ENCODE results near the gene DOCK3. TPM values are rescaled to one million over a fixed set of nuclear protein-coding genes. Genes with fewer than 3 reads are reported as not detected.
"Not testable (repeated sequence)": the region's sequence is repeated elsewhere in the genome, so short reads cannot be mapped to it uniquely, and the experiment has no call there.

The DOCK3 gene
- total RNA-seq, 1 donor from 2014 or later: 1.3 TPM

DNA sequence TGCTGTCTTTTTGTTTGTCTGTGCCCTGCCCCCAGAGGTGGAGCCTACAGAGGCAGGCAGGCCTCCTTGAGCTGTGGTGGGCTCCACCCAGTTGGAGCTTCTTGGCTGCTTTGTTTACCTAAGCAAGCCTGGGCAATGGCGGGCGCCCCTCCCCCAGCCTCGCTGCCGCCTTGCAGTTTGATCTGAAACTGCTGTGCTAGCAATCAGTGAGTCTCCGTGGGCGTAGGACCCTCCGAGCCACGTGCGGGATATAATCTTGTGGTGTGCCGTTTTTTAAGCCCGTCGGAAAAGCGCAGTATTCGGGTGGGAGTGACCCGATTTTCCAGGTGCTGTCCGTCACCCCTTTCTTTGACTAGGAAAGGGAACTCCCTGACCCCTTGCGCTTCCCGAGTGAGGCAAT, 303.9 kb downstream of the DOCK3 start:
- DNase-seq (ENCODE audit: low read depth): not testable (repeated sequence)

DNA sequence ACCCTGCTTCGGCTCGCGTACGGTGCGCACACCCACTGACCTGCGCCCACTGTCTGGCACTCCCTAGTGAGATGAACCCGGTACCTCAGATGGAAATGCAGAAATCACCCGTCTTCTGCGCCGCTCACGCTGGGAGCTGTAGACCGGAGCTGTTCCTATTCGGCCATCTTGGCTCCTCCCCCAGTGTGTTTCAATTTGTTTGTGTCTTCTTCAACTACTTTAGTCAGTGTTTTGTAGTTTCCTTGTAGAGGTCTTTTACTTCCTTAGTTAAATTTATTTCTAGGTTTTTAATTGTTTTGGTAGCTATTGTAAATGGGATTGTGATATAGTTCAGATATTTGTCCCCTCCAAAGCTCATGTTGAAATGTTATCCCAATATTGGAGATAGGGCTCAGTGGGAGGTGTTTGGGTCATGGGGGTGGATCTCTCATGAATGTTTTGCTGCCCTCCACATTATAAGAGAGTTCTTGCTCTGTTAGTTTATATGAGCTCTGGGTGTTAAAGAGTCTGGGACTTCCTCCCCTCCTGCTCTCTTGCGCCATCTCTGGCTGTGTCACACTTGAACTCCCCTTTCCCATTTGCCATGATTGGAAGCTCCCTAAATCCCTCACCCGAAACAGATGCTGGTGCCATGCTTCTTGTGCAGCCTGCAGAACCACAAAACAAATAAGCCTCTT, 304.4 kb downstream of the DOCK3 start:
- DNase-seq (ENCODE audit: low read depth): no peak

DNA sequence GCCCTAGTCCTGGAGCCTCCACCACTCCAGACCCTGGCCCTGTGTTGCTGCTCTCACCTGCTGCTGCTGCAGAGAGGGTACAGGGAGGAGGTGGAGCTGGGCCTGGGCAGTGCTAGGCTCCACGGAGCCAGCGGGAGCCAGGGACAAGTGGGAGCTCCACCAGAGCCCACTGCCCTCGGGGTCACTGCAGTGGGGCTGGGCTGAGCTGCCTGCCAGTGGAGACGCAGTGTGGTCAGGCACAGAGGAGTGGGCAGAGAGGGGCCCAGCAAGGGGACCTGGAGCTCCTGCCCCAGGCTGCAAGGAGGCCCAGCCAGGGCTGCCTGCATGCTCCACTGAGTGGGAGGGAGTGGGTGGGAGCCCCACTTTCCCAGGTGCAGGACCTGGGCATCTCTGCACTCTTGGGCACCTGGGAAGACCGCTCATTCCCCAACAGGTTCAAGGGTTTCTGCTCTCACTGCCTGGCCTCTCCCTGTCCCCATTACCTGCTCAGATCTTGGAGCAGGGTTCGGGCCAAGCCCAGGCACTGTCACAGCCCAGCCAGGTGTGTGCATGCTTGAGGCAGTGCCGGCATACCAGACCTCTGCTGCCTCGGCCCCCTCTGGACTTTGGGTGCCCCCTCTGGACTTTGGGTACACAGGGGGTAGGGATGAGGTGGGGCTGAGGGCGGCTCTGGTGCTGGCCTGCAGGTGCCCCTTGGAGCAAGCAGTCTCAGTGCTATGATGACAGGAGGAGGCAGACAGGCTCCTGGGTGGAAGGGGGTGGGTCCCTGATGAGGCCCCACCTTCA, 308.0 kb downstream of the DOCK3 start:
- no peak for DNase-seq (ENCODE audit: low read depth)

DNA sequence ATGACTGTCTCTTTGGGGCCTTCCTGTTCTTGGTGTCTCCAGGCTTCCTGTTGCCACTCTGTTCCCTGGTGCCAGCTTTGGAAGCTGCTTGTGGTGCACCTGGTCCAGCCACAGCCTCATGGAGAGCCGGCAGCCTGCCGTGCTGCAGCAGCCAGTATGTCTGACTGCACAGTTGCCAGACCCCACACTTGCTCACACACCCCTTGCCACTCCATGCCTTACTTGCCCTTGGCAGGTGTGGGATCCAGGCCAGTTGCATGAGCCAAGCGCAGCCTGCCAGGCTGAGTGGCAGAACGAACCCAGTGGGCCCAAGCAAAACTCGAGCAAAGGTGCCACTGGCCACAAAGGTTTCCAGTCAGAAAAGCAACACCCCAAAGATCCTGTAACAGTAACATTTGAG, 309.2 kb downstream of the DOCK3 start:
- DNase-seq (ENCODE audit: low read depth): no peak

DNA sequence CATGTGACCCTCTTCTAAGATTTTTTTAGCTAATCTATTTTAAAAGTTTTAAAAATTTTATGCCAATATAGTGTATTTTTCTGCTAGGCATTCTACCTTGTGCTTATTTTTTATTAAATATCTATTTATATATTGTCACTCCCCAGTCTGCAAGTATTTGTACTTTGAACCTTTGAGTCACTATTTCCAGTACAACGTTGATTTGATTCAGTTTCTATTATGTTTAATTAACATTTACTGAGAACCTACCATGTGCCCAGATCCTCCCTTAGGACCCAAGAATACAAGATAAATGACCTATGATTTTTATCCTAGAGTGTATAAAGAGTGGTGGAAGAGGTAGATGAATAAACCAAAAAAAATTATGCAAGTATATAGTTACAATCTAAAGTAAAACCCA, 311.2 kb downstream of the DOCK3 start:
- DNase-seq (ENCODE audit: low read depth): no peak

DNA sequence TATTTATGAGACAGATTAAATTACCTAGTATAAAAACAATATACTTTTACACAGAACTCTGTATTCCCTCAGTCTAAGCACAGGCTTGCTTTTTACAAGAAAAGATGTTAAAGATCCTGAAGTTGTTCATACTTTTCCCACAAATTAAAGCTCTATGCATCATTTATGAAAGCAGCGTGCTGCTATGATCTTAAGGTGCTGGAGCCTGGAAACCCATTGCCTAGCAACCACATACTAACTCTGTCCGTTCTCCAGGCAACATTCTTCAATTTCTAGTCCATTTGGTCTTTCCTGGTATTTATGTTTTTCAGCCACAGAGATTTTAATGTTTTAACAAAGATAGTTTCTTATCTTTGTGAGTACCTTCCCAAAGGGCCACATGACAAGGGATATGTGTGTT, 312.0 kb downstream of the DOCK3 start:
- no peak for DNase-seq (ENCODE audit: low read depth)

DNA sequence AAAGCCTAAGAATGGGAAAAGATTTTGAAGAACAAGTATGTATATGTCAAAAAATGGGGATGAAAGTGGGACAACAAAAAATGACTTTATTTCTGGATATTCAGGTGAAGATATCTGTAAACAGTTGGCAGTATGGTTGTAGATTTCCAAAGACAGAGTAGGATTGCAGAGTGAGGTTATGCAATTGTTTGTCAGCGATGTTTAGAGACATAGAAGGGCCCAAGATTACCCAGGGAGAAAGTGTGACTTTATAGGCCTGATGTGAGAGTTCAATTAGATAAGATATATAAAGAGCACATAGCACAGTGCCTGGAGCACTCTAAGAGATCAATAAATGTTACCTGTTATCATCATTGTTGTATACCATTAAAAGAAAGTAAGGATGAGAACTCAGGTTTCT, 319.8 kb downstream of the DOCK3 start:
- no peak for DNase-seq (ENCODE audit: low read depth)

DNA sequence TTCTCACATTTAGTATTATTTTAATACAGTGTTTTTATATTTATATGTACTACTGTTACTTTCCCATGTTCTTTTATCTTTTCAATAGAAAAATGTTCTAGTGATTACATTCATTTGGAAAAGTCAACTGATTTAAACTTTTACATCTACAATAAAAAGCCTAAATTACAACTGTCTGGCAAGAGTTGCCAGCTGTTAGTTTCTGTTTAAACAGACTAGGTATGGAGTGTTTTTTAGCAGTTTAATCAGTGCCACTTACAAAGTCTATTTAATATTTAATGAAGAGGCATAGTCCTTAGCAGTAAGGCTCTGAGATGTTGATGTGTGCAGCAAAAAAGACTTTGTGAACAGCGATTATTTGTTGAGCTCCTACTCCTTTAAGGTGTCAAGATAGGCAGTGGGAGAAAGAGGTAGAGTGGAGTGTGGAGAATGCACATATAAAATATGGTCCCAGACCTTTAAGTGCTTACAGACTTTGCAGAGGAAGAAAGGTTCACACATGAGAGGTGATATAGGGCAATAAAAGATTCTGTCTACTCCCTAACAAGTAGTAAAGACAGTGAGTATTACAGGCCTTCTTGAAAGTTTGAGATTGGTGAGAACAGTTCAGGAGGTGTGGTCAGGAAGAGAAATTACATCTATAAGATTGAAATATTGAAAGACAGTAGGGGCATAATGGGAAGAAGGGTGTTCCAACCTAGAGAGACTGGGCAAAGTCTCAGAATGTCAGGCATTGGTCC, 320.5 kb downstream of the DOCK3 start:
- DNase-seq (ENCODE audit: low read depth): no peak

DNA sequence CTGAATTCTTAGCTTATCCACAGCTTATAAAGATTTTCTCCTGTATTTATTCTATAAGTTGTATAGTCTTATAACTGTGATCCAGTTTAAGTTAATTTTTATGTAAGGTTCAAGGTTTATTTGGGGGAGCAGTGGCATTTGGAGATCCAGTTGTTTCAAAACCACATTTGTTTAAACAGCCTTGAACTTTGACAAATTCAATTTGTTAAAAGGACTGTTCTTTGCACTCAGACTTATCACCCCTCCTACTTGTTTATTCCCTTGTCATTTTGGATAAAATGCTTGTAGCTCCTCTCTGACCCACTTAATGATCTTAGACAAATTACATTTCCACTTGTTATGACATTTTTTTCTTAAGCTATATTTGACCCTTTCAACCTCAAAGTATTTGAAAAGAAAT, 327.8 kb downstream of the DOCK3 start:
- DNase-seq (ENCODE audit: low read depth): no peak

DNA sequence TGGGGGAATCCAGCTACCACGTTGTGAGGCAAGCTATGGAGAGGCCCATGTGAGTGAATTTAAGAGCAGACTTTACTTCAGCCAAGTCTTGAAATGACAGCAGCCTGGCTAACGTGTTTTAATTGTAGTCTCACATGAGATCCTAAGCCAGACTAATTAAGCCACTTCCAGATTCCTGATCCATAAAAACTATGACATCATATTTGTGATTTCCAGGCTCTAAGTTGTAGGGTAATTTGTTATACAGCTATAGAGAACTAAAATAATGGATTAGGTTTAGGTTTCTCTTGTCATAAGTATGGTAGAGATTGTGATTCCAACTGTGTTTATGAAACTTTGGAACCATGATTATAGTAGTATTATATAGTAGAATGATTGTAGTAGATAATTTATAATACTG, 329.5 kb downstream of the DOCK3 start:
- no peak for DNase-seq (ENCODE audit: low read depth)

DNA sequence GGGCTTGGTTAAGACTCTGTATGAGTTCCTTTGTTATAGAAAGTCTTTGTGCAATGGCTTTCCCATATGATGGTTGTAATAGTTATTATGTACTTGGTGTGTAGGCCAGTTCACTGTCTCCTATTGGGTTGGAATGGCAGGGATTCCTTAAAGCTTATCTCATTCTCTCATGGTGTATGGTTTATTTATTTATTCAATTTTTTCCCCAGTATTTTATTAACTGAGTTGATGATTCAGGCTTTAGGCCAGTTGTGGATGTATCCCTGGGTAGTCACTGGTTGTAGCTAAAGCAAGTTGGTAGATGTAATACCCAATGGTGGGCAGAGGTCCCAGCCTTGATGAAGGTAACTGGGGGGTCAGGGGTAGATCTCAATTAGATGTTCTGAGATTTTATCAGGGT, 349.4 kb downstream of the DOCK3 start:
- no peak for DNase-seq (ENCODE audit: low read depth)

DNA sequence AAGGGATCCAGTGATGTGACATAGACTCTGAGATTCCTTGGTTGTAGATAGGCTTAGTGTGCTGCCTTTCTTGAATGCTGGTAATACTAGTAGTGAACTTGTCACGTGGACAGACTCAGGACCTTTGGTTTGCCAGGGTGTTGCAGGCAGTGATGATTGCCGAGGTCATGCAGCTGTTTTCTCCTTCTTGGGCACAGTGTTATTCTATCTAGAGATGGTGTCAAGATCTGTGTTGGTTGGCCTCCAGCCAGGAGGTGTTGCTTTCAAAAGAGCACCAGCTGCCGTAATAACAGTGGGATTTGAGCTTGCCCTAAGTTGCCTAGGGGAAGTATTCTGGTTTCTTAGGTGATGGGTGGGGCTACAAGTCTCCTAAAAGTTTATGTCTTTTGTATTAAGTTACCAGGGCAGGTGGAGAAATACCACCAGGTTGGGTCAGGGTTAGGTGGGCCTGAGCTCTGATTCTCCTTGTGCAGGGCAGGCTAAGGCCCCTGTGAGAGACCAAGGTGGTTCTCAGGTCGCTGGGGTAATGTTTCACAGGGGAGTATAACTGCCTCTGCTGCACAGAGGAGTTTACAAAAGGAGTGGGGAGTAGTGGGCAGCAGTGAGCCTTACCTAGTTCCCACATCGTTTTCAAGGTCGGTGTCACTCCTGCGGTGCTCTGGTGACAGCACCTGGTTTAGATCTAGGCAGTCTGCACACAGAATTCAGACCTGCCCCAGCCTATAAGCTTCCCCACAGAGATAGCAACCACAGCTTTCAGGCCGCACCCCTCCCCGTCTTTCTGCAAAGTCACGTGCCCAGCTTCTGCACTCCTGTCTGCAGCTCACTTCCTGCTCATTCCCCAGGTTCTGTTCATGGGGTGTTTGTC, 350.3 kb downstream of the DOCK3 start:
- peak; percentile 15 for DNase-seq (ENCODE audit: low read depth)

DNA sequence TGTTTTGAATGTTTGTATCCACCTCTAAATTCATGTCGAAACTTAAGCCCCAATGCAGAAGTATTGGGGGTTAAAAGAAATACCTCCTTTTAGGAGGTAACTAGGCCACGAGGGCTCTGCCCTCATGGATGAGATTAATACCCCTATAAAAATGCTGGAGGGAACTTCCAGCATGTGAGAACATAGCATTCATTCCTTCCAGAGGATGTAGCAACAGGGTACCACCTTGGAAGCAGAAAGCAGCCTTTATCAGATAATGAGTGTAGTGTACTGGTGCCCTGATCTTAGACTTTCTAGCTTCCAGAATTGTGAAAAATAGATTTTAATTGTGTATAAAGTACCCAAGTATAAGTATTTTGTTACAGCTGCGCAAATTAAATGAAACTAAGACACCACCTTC, 356.9 kb downstream of the DOCK3 start:
- DNase-seq (ENCODE audit: low read depth): no peak

DNA sequence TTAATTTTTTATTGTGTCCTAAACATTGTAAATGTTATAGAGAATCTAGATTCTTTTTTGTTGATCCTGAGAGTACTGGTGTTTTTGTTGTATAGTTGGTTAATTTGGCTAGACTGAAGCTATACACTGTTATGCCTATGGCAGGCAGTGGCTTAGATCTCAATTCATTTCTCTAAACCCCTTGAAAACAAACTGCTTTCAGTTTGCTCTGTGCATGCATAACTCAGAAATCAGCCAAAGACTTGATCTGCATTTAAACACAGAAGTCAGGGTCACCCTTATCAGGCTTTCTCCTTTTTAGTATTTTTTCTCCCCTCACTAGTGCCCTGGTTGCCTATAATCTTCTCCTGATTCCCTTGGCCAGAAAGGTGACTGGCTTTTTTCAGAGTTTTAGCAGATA, 360.9 kb downstream of the DOCK3 start:
- DNase-seq (ENCODE audit: low read depth): no peak

DNA sequence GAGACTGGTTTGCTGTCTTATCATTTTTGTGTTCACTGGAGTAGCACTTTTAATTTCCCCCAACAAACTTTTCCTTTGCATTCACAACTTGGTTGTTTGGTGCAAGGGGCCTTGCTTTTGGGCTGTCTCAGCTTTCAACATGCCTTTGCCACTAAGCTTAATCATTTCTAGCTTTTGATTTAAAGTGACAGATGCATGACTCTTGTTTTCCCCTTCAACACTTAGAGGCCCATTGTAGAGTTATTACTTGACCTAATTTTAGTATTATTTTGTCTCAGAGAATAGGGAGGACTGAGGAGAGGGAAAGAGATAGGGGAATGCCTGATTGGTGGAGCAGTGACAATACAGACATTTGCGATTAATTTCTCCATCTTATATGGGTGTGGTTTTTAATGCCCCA, 370.3 kb downstream of the DOCK3 start:
- no peak for DNase-seq (ENCODE audit: low read depth)

DNA sequence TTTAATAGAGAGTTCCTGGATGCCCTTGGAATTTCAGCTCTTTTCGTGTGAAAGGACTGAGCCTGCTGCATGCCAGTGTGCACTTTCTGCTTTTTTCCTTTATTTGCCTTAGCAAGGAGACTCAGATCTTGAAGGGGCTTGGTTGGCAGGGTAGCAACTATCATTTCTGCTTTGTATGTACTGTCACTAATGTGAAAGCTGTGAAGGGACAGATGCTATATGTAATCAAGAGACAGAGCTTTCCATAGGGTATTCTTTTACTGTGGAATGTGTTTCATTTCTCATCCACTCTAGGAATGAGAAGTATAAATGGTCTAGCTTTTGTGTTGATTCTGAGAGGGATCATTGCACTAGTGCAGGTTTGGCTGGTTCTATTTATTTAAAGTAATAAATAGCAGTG, 377.8 kb downstream of the DOCK3 start:
- DNase-seq (ENCODE audit: low read depth): no peak

DNA sequence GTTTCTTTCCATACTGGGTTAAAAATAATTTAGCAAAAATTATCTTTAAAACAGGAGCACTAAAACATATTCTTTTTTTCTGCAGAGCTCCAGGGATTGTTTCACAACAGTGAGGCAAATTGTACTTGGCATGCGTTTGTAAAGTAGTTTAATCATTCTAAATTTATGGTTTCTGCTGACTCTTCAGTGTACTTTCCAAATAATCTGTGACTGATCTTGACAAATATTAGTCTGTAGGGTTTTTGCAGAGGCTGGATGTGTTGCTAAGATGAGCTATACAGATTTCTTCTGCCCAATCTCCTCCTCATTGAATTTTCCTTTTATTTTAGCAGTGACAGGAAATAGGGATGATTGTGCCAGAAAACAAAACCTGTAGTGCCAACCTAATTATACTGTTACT, 382.4 kb downstream of the DOCK3 start:
- DNase-seq (ENCODE audit: low read depth): no peak

DNA sequence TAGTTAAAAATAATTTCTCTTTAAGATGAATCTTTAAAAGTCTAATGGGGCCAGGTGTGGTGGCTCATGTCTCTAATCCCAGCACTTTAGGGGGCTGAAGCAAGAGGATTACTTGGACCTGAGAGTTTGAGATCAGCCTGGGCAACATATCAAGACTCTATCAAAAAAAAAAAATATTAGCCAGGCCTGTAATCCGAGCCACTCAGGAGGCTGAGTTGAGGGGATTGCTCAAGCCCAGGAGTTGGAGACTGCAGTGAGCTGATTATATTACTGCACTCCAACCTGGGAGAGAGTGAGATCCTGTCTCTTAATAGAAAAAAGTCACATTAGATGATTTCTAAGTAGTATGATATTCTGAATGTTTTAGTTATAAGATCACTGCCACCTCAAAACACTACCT, 388.3 kb downstream of the DOCK3 start:
- DNase-seq (ENCODE audit: low read depth): no peak

DNA sequence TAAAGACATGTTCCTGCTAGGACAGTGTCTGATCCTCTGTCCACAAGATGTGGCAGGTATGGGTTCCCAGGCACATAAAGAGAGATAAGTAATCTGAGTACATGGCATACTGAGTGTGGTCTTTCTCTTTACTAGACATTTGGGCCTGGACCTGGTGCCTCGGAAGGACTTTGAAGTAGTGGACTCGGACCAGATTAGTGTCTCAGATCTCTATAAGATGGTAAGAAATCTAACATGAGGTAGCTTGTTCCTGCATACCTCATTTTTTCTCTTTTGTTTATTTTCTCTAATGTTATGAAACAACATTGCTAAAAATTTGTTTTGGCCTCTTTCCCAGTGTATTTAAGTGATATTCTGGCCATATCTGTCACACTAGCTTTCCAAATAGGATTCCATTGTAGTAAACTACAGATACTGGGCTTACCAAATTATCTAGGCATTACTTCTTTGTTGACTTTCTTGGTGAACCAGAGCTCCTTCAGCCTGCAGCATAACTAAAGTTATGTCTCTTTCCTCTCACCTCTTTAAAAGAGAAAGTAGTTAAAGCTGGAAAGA, 400.6 kb downstream of the DOCK3 start:
- no peak for DNase-seq (ENCODE audit: low read depth)

DNA sequence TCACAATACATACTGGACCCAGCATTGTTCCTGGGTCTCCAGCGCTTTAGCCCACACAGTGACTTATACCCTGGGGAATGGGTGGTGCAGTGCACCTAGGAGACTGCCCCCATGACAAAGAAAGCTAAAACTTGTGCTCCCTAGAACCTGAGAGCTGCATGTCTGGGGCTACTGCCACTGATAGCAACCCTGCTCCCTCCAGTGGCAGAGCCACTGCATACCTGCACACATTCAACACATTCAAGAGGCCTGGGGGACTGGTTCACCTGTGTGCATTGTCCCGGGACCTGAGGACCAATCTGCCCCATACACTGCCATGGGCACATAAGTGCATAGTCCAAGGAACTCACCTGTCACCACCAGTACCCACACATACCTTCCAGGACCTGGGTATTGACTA, 407.6 kb downstream of the DOCK3 start:
- no peak for DNase-seq (ENCODE audit: low read depth)

DNA sequence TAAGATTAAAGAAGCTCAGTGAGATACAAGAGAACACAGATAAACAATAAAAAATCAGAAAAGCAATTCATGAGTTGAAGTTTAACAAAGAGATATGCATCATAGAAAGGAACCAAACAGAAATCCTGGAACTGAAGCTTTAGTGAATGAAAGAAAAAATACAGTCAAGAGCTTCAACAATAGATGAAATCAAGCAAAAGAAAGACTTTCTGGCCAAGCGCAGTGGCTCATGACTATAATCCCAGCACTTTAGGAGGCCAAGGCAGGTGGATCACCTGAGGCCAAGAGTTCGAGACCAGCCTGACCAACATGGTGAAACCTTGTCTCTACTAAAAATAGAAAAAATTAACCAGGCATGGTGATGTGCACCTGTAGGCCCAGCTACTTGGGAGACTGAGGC, 408.8 kb downstream of the DOCK3 start:
- no peak for DNase-seq (ENCODE audit: low read depth)
